AG04450 (cell line): Measurements from ENCODE around the gene TMX4. TPM values are rescaled to one million over a fixed set of nuclear protein-coding genes. Genes with fewer than 3 reads are reported as not detected.

ENCODE experiments used
- CTCF ChIA-PET: fragments of 300-600, 350-600 bp; formaldehyde crosslinking; extraction: SDS; loops from one replicate; lab custom pipeline; 2022; ENCODE audit warnings: antibody characterized with exemption, inconsistent platforms; lab: Charles Lee
- POLR2A ChIA-PET: fragments of 350-600 bp; formaldehyde crosslinking; extraction: SDS; loops from one replicate; lab custom pipeline; 2021; ENCODE audit warnings: antibody characterized with exemption, inconsistent platforms; lab: Yijun Ruan, JAX
- DNase-seq: peaks from one replicate; pipeline ENCODE4 v3.0.0-alpha.2; 2011; ENCODE audit warnings: low read depth, low spot score
- H3K27ac ChIP-seq: one replicate; pipeline ENCODE4 v1.5.1; 2012; ENCODE audit warnings: low read depth, low read length, control low read depth
- H3K27me3 ChIP-seq: one replicate; pipeline ENCODE4 v1.6.0; 2012; ENCODE audit warnings: low read length; ENCODE audit not compliant: control insufficient read depth, insufficient read depth
- H3K4me3 ChIP-seq: 2 replicates; pipeline ENCODE4 v1.5.1; 2011; ENCODE audit warnings: mild to moderate bottlenecking, low read depth, low read length, control low read depth
- H3K9me3 ChIP-seq: 2 replicates; pipeline ENCODE4 v1.5.1; 2012; ENCODE audit warnings: low read length; ENCODE audit not compliant: control insufficient read depth, insufficient read depth
- polyA plus RNA-seq: library from polyadenylated mRNA; depleted of rRNA; stranded (reverse); fragments of >200 nt; gene quantifications from 2 replicates; pipeline ENCODE4 v1.2.3, GENCODE V29; 2011
- TF ChIP-seq, protein P1 (sequence below): IDR thresholded peaks from 2 replicates; pipeline ENCODE4 v1.5.1; 2011; ENCODE audit warnings: low read depth, low read length, control low read depth, inconsistent platforms

Gene TMX4
- polyA plus RNA-seq, 1 experiment, result 15.6 TPM

DNA sequence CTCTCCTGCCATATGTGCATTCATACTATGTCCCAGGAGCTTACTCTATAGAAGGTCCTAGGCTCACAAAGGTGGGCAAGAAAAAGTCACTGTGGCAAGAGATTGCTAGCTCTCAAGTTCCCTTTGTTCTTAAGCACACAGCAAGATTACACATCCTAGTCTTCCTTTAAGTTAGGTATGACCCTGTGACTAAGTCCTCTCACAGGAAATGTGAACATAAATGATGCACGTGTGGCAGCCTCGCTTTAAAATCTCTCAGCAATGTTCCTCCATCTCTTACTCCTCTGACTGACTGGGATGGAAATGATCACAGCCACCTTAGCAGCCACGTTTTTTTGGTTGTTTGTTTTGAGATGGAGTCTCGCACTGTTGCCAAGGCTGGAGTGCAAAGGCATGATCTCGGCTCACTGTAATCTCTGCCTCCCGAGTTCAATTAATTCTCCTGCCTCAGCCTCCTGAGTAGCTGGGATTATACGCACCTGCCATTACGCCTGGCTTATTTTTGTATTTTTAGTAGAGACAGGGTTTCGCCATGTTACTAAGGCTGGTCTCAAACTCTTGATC lies 43.6 kb downstream of the TMX4 start:
- POLR2A ChIA-PET, result interaction anchor here (1.1 kb wide), 1 partner anchor 40 kb away, joined by 5 read pairs; no protein-coding TSS in a partner anchor

GRCh38 chr20:7974785-7975435 lies 44.7 kb downstream of the TMX4 start:
- no peaks in the 10 kb centered on the region for H3K9me3 ChIP-seq
- H3K4me3 ChIP-seq, result no peak overlapping the region
- DNase-seq, result no peak
- TF ChIP-seq, protein P1, sequence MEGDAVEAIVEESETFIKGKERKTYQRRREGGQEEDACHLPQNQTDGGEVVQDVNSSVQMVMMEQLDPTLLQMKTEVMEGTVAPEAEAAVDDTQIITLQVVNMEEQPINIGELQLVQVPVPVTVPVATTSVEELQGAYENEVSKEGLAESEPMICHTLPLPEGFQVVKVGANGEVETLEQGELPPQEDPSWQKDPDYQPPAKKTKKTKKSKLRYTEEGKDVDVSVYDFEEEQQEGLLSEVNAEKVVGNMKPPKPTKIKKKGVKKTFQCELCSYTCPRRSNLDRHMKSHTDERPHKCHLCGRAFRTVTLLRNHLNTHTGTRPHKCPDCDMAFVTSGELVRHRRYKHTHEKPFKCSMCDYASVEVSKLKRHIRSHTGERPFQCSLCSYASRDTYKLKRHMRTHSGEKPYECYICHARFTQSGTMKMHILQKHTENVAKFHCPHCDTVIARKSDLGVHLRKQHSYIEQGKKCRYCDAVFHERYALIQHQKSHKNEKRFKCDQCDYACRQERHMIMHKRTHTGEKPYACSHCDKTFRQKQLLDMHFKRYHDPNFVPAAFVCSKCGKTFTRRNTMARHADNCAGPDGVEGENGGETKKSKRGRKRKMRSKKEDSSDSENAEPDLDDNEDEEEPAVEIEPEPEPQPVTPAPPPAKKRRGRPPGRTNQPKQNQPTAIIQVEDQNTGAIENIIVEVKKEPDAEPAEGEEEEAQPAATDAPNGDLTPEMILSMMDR, result no peak
- no peak overlapping the region for H3K27ac ChIP-seq
- POLR2A ChIA-PET, result interaction anchor here (1.1 kb wide), 1 partner anchor 38 kb away, joined by 5 read pairs; no protein-coding TSS in a partner anchor
- CTCF ChIA-PET, result interaction anchor here (0.6 to 7.1 kb wide), 3 partner anchors 38 to 1643 kb away, joined by 3 to 38 read pairs (median 9); no protein-coding TSS in a partner anchor
- H3K27me3 ChIP-seq, result peaks cover 3% of the 10 kb centered on the region

More for the DNA sequence above, 43.6 kb downstream of the TMX4 start:
- Histone ChIP-seq H3K27ac (no peak overlapping the region), H3K27me3 (peaks cover 3% of the 10 kb centered on the region), H3K9me3 (no peaks in the 10 kb centered on the region), H3K4me3 (no peak overlapping the region)
- no peak for DNase-seq
- TF ChIP-seq, protein P1, result no peak
- CTCF ChIA-PET, result interaction anchor here (7.1 kb wide), 1 partner anchor 746 kb away, joined by 38 read pairs; no protein-coding TSS in a partner anchor

GRCh38 chr20:7971536-7972280 lies 47.9 kb downstream of the TMX4 start:
- no peak overlapping the region for H3K27ac ChIP-seq
- ChIA-PET CTCF (interaction anchor here (1.8 to 7.1 kb wide), 2 partner anchors 35 to 750 kb away, joined by 9 to 38 read pairs; no protein-coding TSS in a partner anchor), POLR2A (no interaction called here)
- TF ChIP-seq, protein P1, result no peak
- no peaks in the 10 kb centered on the region for H3K9me3 ChIP-seq
- peaks cover 3% of the 10 kb centered on the region for H3K27me3 ChIP-seq
- H3K4me3 ChIP-seq, result no peak overlapping the region
- DNase-seq, result no peak

GRCh38 chr20:7967199-7967844 lies 52.2 kb downstream of the TMX4 start:
- Histone ChIP-seq H3K4me3 (no peak overlapping the region), H3K27me3 (peaks cover 3% of the 10 kb centered on the region), H3K9me3 (no peaks in the 10 kb centered on the region), H3K27ac (no peak overlapping the region)
- no peak for DNase-seq
- TF ChIP-seq, protein P1, result no peak
- ChIA-PET POLR2A (no interaction called here), CTCF (interaction anchor here (0.5 to 3.1 kb wide), 4 partner anchors 13 to 754 kb away, joined by 3 to 12 read pairs (median 4); no protein-coding TSS in a partner anchor)
